HG03060 (cell line): ENCODE results near the gene CPPED1.
"Not testable (repeated sequence)": the region's sequence is repeated elsewhere in the genome, so short reads cannot be mapped to it uniquely, and the experiment has no call there.

ENCODE experiments used
- ATAC-seq: cut with Tn5 transposase; IDR thresholded peaks from one replicate; pipeline ENCODE4 v1.9.1; 2021; ENCODE audit warnings: low read depth, moderate number of reproducible peaks; ENCODE audit not compliant: unreplicated experiment

CPPED1 gene

GRCh38 chr16:12803203-12804093, at the start of gene CPPED1:
CPPED1 (minus strand) TSS chr16:12803887; CDS start chr16:12803776, 111 bp downstream.
- peak; percentile 84 for ATAC-seq

DNA sequence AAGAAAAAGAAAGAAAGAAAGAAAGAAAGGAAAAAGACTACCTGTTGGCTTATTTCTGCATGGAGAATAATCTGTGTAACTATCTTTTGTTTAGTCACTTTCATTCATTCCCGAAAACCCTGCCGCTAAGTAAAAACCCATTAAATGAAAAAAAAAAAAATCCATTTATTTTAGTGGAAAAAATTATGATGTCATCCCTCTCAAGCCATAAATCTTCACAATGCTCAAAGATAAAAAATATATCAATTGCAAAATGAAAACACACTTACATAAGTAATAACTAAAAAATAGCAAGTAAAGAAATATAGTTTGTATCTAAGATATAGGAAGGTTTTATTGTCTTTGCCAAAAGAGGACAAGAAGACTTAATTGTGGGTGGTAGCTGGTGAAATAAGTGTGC, 46.5 kb upstream of the CPPED1 start:
- ATAC-seq: no peak

GRCh38 chr16:12846592-12846991, 42.9 kb upstream of the CPPED1 start:
- ATAC-seq: no peak

- no peak for ATAC-seq
Measured at GRCh38 chr16:12845282-12845681, 41.6 kb upstream of the CPPED1 start.

DNA sequence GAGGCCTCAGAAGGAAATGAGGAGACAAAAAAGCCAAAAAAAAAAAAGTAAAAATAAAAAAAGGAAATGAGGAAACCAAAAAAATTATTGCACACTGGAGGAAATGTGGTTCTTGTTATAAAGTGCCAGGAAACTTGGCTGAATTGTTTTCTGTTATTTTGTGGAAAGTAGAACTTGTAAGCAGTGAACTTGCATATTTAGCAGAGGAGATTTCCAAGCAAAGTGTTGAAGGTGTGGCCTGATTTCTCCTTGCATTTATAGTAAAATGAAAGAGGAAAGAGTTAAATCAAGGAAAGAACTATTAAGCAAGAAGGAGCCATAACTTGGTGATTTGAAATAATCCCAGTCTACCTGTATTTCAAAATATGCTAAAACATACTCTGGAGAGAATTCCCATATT, 34.1 kb upstream of the CPPED1 start:
- no peak for ATAC-seq

- ATAC-seq: no peak
Measured at GRCh38 chr16:12837291-12837690, 33.6 kb upstream of the CPPED1 start.

DNA sequence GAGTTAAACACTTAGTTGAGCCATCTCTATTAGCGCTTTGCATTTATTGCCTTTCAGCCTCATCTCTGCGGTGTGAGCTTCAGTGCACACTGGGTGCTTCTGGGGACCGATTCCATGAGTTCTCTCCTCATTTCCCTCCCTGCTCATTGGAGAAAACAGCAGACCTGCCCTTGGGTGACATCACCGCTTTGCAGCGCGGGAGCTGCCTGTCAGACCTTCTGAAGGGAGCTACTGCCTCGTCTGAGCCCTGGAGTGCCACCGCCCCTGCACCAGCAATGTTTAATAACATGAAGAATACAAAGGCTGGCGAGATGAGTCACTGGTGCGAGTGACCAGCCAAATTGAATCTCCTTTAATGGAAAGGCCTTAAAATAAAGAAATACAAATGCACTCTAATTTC, 30.2 kb upstream of the CPPED1 start:
- no peak for ATAC-seq

DNA sequence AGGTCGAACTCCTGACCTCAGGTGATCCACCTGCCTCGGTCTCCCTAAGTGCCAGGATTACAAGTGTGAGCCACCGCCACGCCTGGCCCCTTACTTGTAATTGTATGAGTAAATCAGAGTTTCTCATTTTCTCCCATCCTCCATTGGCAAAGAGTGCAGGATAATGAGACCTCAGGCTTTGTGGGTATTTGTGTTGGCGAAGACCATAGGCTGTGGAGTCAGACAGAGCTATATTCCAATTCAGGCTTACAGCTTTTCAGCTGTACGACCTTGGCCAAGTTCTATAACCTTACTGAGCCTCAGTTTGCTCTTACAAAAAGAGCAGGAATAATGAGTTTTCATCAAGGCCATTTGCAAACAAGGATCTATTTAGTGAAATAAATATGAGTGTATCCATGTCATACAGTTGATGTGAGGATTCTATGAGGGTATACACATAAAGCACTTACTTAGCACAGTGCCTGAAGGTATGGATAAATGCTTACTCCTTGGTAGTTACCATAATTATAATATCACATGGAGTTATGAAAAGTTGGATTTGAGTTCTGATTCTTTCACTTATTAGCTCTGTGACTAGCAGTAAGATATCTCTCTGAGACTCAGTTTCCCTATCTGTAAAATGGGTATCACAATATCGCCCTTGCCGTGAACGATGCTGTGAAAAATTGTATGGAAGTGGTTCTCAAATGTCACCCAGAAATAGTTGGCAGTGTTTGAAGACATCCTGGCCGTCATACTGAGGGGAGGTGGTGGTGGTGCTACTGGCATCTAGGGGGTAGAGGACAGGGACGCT, 25.6 kb upstream of the CPPED1 start:
- no peak for ATAC-seq

GRCh38 chr16:12828206-12828605, 24.5 kb upstream of the CPPED1 start:
- no peak for ATAC-seq

DNA sequence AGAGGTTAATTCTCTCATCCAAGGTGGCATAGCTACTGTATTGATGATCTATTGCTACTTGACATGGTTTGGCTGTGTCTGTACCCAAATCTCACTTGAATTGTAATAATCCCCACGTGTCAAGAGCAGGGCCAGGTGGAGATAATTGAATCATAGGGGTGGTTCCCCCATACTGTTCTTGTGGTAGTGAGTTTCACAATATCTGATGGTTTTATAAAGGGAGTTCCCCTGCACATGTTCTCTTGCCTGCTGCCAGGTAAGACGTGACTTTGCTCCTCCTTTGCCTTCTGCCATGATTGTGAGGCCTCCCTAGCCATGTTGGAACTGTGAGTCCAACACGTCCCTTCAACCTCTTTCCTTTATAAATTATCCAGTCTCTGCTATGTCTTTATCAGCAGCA, 22.9 kb upstream of the CPPED1 start:
- no peak for ATAC-seq

DNA sequence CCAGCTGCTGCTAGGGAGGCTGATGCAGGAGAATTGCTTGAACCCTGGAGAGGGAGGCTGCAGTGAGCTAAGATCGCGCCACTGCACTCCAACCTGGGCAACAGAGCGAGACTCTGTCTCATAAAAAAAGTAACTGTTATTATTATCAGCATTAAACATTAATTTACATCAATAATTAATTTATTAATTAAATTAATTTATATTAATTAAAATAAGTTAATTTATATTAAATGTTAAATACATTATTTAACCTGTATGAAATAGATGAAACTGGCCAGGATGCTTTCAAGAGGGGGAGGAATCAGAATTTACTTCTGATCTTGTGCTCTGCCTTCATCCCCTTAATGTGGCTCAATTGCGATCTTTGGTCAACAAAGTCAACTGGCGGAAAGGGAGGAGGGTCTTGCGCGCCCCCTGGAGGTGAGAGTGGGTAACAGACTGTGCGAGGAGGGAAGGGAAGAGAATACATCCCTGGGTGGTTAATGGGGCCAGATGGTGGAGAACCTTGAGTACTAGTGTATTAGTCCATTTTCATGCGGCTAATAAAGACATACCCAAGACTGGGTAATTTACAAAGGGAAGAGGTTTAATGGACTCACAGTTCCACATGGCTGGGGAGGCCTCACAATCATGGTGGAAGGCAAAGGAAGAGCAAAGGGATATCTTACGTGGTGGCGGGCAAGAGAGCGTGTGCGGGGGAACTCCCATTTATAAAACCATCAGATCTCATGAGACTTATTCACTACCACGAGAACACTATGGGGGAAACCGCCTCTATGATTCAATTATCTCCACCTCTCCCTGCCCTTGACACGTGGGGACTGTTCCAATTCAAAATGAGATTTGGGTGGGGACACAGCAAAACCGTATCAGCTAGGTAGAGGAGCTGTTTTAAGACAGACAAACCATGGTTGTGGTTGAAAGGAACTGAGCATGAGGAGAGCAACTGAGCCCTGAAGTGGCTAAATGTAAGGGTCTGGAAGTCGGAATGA, 15.7 kb upstream of the CPPED1 start:
- ATAC-seq: no peak

DNA sequence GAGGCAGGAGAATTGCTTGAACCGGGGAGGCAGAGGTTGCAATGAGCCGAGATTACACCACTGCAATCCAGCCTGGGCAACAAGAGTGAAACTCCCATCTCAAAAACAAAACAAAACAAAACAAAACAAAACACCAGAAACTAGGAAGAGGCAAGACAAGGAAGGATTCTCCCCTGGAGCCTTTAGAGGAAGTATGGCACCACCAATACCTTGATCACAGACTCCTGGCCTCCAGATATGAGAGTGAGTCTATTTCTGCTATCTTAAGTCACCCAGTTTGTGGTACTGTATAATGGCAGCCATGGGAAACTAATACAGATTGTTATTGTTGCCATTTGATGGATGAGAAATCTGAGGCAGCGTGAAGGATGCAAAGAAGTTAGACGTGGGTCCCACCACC, 14.6 kb upstream of the CPPED1 start:
- ATAC-seq: no peak

DNA sequence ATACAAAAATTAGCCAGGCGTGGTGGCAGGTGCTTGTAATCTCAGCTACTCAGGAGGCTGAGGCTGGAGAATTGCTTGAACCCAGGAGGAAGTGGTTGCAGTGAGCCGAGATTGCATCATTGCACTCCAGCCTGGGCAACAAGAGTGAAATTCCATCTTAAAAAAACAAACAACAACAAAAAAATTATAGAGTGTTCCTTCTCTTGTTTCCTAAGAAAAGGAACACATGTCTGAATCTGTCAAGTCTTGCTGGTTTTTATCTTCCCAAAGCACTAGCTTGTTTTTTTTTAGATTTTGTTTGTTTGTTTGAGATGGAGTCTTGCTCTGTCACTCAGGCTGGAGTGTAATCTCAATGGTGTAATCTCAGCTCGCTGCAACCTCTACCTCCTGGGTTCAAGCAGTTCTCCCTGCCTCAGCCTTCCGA, 13.1 kb upstream of the CPPED1 start:
- not testable (repeated sequence) for ATAC-seq

GRCh38 chr16:12815361-12815760, 11.7 kb upstream of the CPPED1 start:
- ATAC-seq: no peak

GRCh38 chr16:12813734-12814133, 10.0 kb upstream of the CPPED1 start:
- not testable (repeated sequence) for ATAC-seq

GRCh38 chr16:12813321-12813720, 9.6 kb upstream of the CPPED1 start:
- not testable (repeated sequence) for ATAC-seq

DNA sequence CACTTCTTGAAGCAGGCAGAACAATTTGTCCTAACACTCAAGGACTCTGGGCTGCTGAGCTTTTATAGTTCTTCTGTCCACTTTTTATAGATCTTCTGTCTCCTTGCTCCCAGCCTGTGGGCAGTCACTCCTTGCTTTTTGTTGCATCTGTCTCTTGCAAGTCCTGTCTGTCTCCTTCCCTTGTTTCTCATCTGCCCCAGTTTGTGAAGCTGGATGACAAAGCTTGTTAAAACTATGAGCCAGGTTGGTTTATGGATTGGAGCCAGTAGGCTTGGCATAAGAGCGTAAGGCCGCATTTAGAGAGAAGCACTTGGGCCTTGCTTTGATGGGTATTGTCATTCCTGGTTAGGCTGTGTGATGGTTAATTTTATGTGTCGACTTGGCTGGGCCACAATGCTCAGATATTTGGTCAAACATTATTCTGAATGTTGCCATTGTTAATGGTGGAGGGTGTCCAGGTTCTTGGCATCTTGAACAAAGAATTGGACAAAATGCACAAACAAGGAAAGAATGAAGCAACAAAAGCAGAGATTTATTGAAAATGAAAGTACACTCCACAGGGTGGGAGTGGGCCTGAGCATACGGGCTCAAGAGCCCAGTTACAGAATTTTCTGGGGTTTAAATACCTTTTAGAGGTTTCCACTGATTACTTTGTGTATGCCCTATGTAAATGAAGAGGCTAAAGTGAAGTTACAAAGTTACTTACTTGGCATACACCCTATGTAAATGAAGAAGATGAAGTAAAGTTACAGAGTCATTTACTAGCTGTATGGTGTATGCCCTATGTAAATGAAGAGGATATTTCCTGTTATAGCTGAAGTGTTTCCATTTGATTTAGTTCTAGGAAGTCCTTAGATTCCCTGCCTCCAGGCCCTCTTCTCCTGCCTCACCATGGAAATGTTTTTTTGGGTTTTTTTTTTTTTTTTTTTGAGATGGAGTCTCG, 8.0 kb upstream of the CPPED1 start:
- no peak for ATAC-seq

- no peak for ATAC-seq
Measured at GRCh38 chr16:12805066-12805465, 1.4 kb upstream of the CPPED1 start.

DNA sequence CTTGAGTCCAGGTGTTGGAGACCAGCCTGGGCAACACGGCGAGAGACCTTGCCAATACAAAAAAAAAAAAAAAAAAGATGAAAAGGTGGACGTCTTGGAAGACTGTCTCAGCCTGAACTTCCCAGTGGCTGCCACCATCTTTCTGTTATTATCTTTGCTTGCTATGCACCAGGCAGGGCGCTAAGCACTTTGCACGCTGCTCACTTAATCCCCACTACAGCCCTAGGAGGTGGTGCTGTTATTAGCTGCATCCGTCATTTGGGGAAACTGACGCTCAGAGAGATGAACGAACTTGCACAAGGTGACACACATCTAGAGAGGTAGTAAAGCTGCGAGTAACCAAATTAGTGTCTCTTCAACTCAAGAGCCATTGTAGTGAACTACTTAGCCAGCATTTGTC, 708 bp upstream of the CPPED1 start:
- ATAC-seq: no peak
